HL-60/S4 treated with retinoic acid at 250 ng/mL for 4 days and 3 days (cell line): ENCODE measurements around the gene CXCL11.
"Not testable (repeated sequence)": the region's sequence is repeated elsewhere in the genome, so short reads cannot be mapped to it uniquely, and the experiment has no call there.

Source experiments
- in situ Hi-C: fragments of 300-500 bp; cut with MboI; formaldehyde crosslinking; loops from 2 replicates; pipeline ENCODE4 v1.7.0; 2022; ENCODE audit warnings: low sequenced_read_pairs

The CXCL11 gene

GRCh38 chr4:76003035-76003434 lies 32.8 kb downstream of the CXCL11 start:
- in situ Hi-C loops, result no loop called here

DNA sequence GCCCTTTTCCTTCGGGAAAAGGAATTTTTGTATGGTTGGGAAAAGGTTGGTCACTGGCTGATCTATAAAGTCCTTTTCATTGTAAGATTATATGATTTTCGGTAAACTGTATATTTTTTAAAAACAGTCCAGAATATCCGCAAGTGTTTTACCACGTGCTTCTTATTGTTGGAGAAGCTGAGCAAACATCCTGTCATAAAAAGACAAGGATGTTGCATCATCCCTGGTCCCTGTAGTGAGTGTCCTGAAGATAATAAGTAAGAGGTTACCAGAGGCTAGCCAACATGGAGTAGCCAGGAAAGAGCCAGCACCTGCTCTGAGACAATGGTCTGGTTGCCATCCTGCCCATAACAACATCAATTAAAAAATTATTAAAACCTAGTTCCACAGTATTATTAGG lies 33.7 kb downstream of the CXCL11 start:
- in situ Hi-C loops, result no loop called here

- in situ Hi-C loops, result no loop called here
Observed at GRCh38 chr4:76001700-76002099, 34.2 kb downstream of the CXCL11 start.

DNA sequence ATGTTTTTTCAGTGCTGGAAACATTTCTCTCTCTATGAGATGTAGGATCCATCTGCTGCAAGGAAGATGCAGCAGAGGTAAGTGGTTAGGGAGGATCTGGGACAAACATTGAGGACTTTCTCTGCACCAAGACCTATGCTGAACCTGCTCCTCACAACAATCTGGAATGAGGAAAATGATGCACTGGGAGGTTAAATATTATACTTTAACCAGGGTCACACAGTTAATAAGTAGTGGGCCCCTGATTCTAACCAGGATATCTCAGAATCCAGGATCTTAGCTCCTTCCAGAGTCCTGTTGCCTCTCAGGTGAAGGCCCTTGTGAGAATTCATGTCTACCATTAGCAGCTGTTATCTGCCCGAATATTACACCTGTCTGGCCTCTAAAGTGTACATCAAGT lies 35.6 kb downstream of the CXCL11 start:
- in situ Hi-C loops, result no loop called here

DNA sequence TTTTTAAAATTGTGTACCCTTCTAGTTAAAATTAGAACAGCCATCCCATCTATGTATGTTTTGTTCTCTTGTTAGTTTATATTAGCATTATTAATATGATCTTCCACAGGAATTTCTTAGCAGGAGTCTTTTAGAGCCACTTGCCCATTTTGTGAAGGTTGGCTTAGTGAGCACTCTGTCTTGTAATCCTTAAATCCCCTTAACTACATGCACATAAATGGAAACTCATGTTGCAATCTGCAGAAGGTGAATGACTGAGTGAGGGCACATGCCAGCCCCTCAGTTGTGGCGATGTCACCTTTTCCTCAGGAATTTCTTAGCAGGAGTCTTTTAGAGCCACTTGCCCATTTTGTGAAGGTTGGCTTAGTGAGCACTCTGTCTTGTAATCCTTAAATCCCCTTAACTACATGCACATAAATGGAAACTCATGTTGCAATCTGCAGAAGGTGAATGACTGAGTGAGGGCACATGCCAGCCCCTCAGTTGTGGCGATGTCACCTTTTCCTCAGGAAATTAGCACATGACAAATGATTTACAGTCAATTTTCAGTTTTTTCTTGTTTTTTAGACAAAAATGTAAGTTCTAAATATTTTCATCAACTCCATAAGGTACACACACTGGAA lies 37.2 kb downstream of the CXCL11 start:
- in situ Hi-C loops, result not testable (repeated sequence)

DNA sequence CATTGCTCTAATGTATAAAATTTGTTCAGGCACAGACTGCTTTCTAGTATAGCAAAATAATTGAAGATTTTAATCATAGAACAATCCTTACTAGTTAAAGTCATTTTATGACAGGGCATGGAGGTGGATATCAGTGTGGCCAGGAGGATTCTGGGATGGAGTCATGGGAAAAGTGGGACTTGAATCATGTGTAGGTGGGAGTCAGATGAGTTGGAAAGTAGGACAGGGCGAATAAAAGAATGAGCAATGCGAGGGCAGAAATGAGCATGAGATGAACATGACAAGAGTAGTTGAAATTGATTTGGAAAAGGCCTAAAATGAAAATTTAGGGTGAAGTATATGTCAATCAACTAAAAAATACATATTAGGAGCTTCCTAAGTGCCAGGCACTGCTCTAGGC lies 37.9 kb downstream of the CXCL11 start:
- in situ Hi-C loops, result no loop called here

- in situ Hi-C loops, result no loop called here
Observed at GRCh38 chr4:75997081-75997480, 38.8 kb downstream of the CXCL11 start.

GRCh38 chr4:75995727-75996126 lies 40.1 kb downstream of the CXCL11 start:
- in situ Hi-C loops, result no loop called here

GRCh38 chr4:75992462-75992861 lies 43.4 kb downstream of the CXCL11 start:
- in situ Hi-C loops, result no loop called here

GRCh38 chr4:75989846-75990528 lies 45.9 kb downstream of the CXCL11 start:
- in situ Hi-C loops, result no loop called here

- in situ Hi-C loops, result no loop called here
Observed at GRCh38 chr4:75985116-75985515, 50.8 kb downstream of the CXCL11 start.
